H1 (cell line): ENCODE measurements around the gene UGT1A7.

Experiments used
- JUN ChIP-seq: IDR thresholded peaks from 2 replicates; pipeline ENCODE4 v1.6.1; 2011; ENCODE audit warnings: low read depth, mild to moderate bottlenecking, improper control_type of control experiment, low read length
- PHF8 ChIP-seq: fragments of 200-600 bp; sonication (generic); conservative IDR thresholded peaks from 2 replicates; pipeline ENCODE4 v1.7.1; 2012; ENCODE audit warnings: low read depth, mild to moderate bottlenecking, inconsistent platforms, low read length, moderate library complexity
- POLR2A ChIP-seq, 2 experiments: IDR thresholded peaks; 1 replicate in 1 of 2; 2 replicates in 1 of 2; pipeline ENCODE4 v1.6.1; 2011; ENCODE audit warnings: low read depth in 2 of 2, low read length in 2 of 2, mild to moderate bottlenecking in 2 of 2; ENCODE audit errors: control extremely low read depth in 1 of 2
- POU5F1 ChIP-seq: IDR thresholded peaks from 2 replicates; pipeline ENCODE4 v1.6.1; 2011; ENCODE audit warnings: low read depth, mild to moderate bottlenecking, low read length, moderate library complexity
- USF2 ChIP-seq: IDR thresholded peaks from 2 replicates; pipeline ENCODE4 v1.6.1; 2011; ENCODE audit warnings: low read length, improper control_type of control experiment
- YY1 ChIP-seq: IDR thresholded peaks from 2 replicates; pipeline ENCODE4 v1.6.1; 2011; ENCODE audit warnings: low read depth, mild to moderate bottlenecking, low read length
- TF ChIP-seq, protein P1 (sequence below), 3 experiments: IDR thresholded peaks; 1 replicate in 2 of 3; 2 replicates in 1 of 3; pipeline versions ENCODE4 v1.5.1 to v1.6.1; 2011; ENCODE audit warnings: low read length in 3 of 3, mild to moderate bottlenecking in 3 of 3, inconsistent platforms in 2 of 3, low read depth in 1 of 3, moderate library complexity in 1 of 3; ENCODE audit not compliant: insufficient read depth in 1 of 3; ENCODE audit errors: control extremely low read depth in 1 of 3
- TF ChIP-seq, protein P2 (sequence below): IDR thresholded peaks from 2 replicates; pipeline ENCODE4 v1.6.1; 2011; ENCODE audit warnings: low read depth, mild to moderate bottlenecking, low read length; ENCODE audit not compliant: insufficient read depth

- no peak for TF ChIP-seq POLR2A (IDR thresholded peaks at IDR 0.05; ENCODE audit: control extremely low read depth in 1 of 2, low read depth in 2 of 2, low read length in 2 of 2)
- TF ChIP-seq, protein P1, sequence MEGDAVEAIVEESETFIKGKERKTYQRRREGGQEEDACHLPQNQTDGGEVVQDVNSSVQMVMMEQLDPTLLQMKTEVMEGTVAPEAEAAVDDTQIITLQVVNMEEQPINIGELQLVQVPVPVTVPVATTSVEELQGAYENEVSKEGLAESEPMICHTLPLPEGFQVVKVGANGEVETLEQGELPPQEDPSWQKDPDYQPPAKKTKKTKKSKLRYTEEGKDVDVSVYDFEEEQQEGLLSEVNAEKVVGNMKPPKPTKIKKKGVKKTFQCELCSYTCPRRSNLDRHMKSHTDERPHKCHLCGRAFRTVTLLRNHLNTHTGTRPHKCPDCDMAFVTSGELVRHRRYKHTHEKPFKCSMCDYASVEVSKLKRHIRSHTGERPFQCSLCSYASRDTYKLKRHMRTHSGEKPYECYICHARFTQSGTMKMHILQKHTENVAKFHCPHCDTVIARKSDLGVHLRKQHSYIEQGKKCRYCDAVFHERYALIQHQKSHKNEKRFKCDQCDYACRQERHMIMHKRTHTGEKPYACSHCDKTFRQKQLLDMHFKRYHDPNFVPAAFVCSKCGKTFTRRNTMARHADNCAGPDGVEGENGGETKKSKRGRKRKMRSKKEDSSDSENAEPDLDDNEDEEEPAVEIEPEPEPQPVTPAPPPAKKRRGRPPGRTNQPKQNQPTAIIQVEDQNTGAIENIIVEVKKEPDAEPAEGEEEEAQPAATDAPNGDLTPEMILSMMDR (IDR thresholded peaks at IDR 0.05; ENCODE audit: control extremely low read depth in 1 of 3, insufficient read depth in 1 of 3, low read depth in 1 of 3, low read length in 3 of 3), result no peak
- no peak for TF ChIP-seq YY1
- no peak for TF ChIP-seq JUN
- TF ChIP-seq PHF8, result no peak
- TF ChIP-seq POU5F1, result no peak
- TF ChIP-seq, protein P2, sequence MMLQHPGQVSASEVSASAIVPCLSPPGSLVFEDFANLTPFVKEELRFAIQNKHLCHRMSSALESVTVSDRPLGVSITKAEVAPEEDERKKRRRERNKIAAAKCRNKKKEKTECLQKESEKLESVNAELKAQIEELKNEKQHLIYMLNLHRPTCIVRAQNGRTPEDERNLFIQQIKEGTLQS, result no peak
- no peak for TF ChIP-seq USF2
These were observed 84.7 kb downstream of the UGT1A7 start for GRCh38 chr2:233766416-233766815.
